NCI-H748 (cell line): ENCODE measurements around the gene CIAO2B.

Source experiments
- DNase-seq: peaks from one replicate; lab custom pipeline; 2025; ENCODE audit not compliant: unreplicated experiment; lab: John Stamatoyannopoulos, UW

CIAO2B gene

DNA sequence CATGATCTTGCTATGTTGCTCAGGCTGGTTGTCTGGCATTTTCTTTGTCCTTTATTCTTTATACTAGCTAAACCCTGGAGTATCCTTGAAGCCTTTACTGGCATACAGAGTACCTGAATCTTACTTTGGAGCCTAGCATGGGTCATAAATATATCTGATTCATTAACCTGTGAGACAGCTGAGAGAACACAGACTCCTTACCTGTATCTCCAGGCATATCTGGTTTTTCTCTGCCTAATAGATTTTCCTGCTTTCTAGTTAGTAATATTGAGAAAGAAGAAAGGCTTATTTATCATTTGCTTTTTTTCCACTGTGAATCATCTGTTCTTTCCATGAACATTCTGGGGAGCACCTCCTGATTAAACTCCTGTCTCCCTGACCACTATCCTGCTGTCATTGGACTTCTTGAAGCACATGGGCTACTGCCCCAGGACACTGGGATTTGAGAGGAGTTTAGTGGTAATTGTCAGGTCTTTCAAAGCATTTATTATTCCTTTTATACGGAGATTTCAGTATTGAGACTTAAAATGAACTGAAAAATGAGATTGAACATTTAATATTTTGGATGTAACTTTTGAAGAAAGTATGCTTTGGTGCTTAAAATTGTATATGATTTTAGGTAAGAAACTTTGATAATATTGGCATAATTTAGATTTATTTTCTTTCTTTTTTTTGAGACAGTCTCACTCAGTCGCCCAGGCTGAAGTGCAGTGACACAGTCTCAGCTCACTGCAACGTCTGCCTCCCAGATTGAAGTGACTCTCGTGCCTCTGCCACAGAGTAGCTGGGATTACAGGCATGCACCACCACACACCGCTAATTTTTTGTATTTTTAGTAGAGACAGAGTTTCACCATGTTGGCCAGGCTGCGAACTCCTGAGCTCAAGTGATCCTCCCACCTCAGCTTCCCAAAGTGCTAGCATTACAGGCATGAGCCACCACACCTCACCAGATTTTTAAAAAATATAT lies 45.3 kb downstream of the CIAO2B start:
- DNase-seq = no peak

DNA sequence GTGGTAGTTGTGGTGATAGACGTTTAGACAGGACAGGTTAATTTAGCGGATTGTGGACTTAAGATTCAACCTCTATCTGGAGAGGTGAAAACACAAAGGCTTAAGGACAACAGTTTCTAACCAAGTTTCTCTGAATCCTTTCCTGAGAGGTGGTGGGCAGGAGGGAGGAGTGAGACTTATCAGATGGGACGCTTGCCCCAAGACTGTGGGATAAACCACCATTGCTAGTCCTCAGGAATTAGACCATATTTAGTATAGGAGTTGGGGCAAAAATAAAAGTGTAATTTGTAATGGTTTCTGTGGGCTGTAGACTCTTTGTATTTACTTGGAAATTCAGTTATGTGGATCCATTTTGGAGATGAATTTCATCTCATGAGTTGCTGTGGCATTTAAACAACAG lies 47.3 kb downstream of the CIAO2B start:
- no peak for DNase-seq

DNA sequence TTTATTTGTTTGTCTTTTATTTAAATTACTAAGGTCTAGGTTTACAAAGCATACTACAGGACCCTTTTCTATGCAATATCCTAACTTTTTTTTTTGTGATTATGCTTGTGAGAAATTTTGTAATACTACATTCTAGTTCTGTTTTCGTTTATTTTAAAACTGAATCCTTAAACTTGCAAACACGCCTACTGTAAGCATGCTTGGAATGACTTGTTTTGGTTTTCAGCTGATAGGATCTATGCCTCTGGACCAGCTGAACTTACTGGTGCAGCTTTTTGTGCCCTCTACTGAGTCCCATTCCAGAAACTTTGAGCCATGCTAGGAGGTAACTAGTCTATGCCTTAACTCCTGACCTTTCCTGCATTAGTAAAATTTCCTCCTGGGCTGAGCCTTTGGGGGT lies 47.9 kb downstream of the CIAO2B start:
- DNase-seq = no peak

DNA sequence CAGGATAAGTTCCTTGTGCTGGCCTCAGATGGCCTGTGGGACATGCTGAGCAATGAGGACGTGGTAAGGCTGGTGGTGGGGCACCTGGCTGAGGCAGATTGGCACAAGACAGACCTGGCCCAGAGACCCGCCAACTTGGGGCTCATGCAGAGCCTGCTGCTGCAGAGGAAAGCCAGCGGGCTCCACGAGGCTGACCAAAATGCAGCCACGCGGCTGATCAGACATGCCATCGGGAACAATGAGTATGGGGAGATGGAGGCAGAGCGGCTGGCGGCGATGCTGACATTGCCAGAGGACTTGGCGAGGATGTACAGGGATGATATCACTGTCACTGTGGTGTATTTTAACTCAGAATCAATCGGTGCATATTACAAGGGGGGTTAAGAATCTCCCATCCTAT lies 48.7 kb downstream of the CIAO2B start:
- DNase-seq = no peak

DNA sequence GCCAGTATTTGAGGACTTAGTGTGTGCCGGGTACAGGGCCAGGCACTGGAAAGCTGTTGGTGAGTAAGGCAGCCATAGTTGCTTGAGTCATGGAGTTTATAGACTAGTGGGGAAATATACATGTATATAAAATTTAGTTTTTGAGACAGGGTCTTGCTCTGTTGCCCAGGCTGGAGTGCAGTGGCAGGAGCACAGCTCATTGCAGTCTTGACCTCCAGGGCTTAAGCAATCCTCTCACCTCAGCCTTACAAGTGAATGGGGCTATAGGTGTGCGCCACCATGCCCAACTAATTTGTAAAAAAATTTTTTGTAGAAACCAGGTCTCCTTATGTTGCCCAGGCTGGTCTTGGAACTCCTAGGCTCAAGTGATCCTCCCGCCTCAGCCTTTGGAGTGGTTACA lies 51.5 kb downstream of the CIAO2B start:
- no peak for DNase-seq
